T-helper 1 cell (primary cell): ENCODE measurements around the gene CXCL12.

Experiments
- DNase-seq, 5 donors: peaks; one replicate each; pipeline ENCODE4 v3.0.0-alpha.2; 2012 to 2020
- total RNA-seq, 4 donors: gene quantifications; one replicate each; lab custom pipeline; 2026; lab: John Stamatoyannopoulos, UW

The CXCL12 gene
- 0 reads per million in 4 donors for total RNA-seq

DNA sequence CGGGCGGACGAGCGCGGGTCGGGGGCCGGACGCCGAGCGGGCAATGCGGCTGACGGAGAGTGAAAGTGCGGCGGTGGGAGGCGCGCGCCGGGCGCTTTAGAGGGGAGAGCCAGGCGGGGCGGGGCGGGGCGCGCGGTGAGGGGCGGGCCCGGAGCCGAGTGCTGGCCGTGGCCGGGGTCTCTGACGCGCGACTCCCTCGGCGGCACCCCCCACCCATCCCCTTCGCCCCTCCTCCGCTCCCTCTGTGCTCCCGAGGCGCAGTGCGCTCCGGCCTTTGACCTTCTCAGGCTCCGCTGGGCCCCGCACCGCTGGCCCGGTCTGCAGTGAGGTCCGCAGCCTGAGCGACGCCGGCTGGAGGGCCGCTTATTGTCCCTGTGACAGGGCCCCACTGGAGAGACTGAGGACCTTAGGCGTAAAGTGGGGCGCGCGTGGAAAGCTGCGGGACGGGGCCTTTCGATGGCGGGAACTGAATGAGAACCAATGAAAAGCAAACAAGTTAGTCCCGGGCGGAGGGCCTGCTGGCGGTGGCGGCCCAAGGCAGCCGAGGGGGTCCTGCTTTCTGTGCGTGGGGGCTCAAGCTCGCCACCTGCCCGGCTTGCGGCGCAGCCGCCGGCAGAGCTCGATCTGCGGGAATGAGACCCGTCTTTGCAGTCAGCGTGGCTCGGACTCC is at the start of gene CXCL12:
CXCL12 (minus strand) TSS at position 72 of the 670 bp plus-strand sequence. CDS start 92 bp downstream, outside the sequence.
- no peak for DNase-seq

- no peak for DNase-seq
Measured at GRCh38 chr10:44427479-44427878, 42.6 kb upstream of the CXCL12 start.

DNA sequence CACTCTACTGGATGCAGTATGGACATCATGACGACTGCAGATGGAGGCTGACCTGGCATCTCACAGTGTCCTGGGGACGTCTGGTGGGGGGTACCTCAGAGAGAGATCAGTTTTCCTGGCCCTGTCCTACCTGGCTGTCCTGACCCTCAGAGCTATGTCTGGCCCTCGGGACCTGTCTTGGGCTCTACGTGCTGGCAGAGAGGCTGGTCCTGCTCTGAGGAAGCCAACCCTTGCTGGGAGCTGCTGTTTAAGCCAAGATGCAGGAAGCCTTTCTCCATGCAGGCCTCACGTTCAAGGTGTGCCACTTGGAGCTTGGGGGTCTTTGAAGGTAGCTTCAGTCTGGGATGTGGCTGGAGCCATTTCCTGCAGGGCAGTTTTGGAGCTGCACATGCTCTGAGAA is 42.1 kb upstream of the CXCL12 start:
- DNase-seq, result no peak

DNA sequence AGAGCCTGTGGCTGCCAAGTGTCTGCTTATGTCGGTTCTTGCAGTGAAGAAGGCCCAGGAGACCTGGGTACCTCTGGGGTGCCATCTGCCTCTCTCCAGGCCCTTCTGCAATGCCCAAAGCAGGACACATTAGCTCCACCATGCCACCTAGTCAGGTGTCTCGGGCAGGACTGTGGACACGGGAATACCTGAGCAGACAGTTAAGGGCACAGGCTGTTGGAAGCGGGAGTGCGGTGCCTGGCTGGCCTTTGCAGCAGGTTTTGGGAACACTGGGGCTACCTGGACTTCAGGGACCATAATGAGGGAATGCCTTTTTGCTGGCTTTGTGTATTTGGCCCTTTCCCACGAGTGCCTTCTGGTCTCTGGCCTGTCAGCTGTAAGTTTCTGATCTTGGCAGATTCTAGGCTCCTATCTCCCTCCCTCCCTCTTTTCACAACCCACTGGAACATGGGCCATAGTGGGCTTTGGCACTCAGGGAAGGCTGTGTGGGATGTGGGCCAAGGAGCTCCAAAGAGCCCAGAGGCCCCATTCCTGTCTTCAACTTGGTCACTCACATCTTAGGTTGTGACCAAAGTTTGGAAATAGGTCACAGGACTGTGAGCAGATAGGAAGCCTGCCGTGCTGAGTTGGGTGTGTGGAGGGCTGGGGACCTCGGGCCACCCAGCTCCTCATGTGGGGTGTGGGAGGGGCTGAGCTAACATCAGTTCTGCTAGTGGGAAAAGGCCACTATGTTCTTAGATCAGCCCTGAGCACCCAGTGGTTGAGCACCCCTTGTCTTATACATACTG is 41.5 kb upstream of the CXCL12 start:
- no peak for DNase-seq

- no peak for DNase-seq
Measured at GRCh38 chr10:44425466-44425865, 40.6 kb upstream of the CXCL12 start.

DNA sequence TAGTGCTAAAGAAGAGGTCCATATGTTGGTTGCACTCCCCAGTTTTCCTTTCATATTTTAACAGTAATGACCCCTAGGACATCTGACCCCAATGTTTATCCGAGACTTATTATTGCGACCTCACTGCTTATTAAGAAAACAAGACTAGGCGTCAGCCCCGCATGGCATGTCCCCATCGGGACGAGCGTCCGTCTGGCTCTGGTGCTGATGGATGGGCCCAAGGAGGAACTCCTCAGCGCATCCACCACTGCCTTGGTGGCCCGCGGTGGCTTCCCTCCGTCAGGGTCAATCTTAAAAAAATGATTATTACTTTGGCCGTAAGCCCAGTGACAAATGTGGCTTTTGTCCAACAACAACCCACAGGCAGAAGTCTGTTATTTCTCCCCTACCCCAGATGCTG is 40.1 kb upstream of the CXCL12 start:
- no peak for DNase-seq

DNA sequence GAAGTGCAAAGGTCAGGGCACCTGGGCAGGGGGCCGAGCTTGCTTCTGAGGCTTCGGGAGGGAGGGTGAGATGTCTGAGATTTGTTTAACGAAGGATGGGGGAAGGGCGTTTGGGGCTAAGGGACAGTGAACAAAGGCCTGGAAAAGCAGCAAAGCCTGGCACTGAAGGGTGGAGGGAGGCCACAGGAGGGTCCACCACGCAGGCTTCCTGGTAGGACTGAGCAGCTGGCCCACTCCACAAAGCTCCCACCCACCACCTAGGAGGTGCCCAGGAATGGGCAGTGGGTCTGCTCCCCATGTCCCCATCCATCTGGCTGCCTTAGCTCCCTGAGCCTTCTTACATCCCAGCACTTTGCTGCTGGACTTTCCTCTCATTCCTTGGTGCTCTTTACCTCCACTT is 39.4 kb upstream of the CXCL12 start:
- no peak for DNase-seq

- no peak for DNase-seq
Measured at GRCh38 chr10:44422570-44423101, 37.7 kb upstream of the CXCL12 start.

- DNase-seq, result no peak
Measured at GRCh38 chr10:44422153-44422552, 37.3 kb upstream of the CXCL12 start.

DNA sequence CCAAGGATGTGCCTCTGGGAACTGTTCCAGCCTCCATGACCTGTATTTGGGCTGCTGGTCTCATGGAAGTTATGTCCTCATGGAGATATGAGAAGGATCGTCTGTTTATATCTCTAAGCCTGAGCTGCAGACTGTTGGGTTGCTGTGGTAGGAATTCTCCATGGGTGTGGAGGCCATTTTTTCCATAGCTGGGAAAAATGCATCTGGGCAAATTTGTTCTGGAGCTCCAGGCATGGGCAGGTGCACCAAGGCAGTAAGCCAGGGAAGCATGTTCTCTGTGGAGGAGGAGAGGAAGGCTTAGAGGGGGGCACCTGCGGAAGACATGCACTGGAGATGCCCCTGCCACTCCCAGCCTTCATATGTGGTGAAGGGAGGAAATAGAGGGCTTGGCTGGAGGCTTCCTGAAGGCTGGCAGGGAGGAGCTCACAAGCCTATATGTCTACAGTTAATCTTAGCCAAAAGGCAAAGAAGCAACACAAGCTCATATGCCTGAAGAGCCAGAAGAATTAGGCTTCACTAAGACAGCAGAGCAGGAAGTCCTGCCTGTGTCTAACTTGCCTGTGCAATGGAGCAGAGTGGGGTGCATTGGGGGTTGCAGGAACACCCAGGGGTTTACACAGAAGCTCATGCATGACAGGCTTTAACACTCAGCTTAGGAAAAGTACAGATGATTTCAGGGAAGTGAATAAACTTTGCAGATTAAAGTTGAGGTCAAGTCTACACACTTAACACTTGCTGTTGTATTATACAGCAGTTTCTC is 35.1 kb upstream of the CXCL12 start:
- no peak for DNase-seq

DNA sequence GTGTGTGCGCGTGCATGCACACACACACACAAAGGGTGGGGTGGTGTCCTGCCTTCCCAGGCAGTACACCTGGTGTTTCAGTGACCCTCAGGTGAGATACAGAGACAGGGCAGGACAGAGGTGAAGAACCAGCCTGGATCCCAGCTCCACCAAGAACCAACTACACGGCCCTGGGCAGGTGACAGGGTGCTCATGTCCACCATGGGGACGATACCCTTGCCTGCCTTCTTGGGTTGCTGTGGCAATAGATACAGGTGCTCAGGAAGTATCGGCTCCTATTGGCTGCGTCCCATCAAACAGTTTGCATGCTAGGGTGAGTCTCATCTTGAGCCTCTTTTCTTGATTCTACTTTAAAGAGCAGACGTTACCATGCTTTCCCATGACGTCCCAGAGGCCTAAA is 33.7 kb upstream of the CXCL12 start:
- DNase-seq, result no peak

- DNase-seq, result no peak
Measured at GRCh38 chr10:44417761-44418160, 32.9 kb upstream of the CXCL12 start.

DNA sequence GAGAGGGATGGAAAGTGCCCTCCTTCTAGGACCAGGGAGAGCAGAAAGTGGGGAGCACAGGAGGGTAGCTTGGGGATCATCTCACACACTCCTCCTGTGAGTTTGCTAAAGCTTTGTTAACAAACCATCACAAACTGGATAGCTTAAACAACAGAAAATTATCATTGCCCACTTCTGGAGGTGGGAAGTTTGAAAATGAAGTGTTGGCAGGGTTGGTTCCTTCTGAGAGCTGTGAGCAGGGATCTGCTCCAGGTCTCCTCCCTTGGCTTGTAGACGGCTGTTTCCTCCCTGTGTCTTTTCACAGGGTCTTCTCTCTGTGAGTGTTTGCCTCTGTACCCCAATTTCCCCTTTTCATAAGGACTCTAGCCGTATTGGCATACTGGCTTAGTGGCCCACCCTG is 32.0 kb upstream of the CXCL12 start:
- DNase-seq, result no peak

DNA sequence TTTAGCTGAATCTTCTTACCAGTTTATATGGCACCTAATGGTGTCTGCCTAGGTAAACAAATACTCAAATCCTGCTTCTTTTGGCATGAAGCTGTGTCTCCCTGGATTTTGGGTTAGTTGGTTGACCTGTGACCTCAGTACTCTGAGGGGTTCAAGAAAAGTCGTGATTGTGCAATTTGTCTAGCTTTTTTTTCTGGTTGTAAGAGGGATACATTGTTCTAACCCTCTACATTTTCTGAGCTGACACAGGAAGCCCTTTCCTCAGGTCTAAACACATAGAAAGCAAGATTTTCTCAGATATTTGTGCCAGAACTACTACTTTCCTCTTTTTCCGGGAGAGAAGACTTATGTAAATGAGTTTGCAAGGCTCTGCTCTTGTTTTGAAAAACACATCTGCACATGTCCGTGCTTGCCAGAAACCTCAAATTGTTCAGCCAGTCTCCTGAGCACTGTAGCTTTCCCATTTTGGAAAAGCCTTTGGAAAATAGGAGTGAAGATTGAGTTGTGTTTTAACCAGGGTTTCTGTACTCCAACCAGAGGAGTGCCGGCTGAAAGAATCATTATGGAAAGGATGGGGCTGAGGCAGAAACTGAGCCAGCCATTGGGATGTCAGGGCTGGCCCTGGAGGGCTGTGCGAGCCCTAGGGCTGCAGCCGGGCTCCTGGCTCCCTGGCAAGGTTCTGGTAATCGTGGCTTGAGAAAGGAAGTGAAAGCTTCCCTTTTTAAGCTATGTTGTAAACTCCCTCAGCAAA is 31.3 kb upstream of the CXCL12 start:
- no peak for DNase-seq

DNA sequence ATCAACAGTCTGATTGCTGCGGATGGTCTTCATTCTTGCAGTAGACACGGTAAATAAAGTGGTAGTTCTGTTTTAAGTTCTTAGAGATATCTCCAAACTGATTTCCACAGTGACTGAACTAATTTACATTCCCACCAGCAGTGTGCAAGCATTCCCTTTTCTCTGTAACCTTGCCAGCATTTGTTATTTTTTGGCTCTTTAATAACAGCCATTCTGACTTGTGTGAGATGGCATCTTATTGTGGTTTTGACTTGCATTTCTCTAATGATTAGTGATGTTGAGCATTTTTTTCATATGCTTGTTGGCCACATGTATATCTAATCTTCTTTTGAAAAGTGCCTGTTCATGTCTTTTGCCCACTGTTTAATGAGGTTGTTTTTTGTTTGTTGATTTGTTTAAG is 30.2 kb upstream of the CXCL12 start:
- no peak for DNase-seq

DNA sequence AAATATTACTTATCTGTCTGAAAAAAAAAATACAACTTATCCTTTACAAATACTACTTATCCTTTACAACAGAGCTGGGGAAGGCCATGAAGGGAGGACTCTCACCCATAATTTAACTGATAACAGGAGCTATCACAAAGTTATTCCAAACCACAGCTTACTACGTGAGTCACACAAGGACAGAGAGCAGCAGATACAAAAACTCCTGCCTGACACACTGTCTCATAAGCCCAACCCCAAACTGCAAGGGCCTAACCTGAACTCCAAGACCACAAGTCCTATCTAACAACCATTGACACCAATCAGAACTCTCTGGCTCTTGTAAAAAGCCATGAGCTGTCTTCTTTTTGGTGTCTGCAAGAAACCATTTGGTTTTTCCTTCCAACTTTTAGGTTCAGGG is 28.5 kb upstream of the CXCL12 start:
- no peak for DNase-seq

- DNase-seq, result no peak
Measured at GRCh38 chr10:44411251-44411650, 26.4 kb upstream of the CXCL12 start.

GRCh38 chr10:44404741-44405437 is 20.0 kb upstream of the CXCL12 start:
- DNase-seq, result no peak

- no peak for DNase-seq
Measured at GRCh38 chr10:44402465-44403195, 17.7 kb upstream of the CXCL12 start.

- DNase-seq, result no peak
Measured at GRCh38 chr10:44400541-44400940, 15.6 kb upstream of the CXCL12 start.
